Esophagus muscularis mucosa (tissue), 4 donors: ENCODE data around the gene GPRIN2.
"Not testable (repeated sequence)": the region's sequence is repeated elsewhere in the genome, so short reads cannot be mapped to it uniquely, and the experiment has no call there.

Source experiments
- CTCF ChIP-seq, 3 experiments: fragments of 200-600 bp in 2 of 3; fragments of 450-650 bp in 1 of 3; sonication (generic) in 2 of 3; IDR thresholded peaks; one replicate each; pipeline ENCODE4 v1.5.1; 2017 to 2019; ENCODE audit warnings: antibody characterized with exemption in 3 of 3, mild to moderate bottlenecking in 2 of 3, moderate library complexity in 1 of 3
- EP300 ChIP-seq: sonication (generic); formaldehyde crosslinking; IDR thresholded peaks from one replicate; pipeline ENCODE4 v1.6.1; 2017; ENCODE audit warnings: antibody characterized with exemption
- POLR2A ChIP-seq: fragments of 450-650 bp; IDR thresholded peaks from one replicate; pipeline ENCODE4 v1.6.1; 2017; ENCODE audit warnings: antibody characterized with exemption, moderate library complexity, mild to moderate bottlenecking, low read depth
- POLR2AphosphoS5 ChIP-seq, 2 donors: sonication (generic); formaldehyde crosslinking; IDR thresholded peaks; one replicate each; pipeline ENCODE4 v1.6.1; 2017; ENCODE audit warnings: antibody characterized with exemption in 2 of 2

GRCh38 chr10:46573884-46574283, 17.4 kb upstream of the GPRIN2 start:
- TF ChIP-seq CTCF (IDR thresholded peaks at IDR 0.05); POLR2A; EP300; POLR2AphosphoS5 (IDR thresholded peaks at IDR 0.05): not testable (repeated sequence)
